Measurements from ENCODE around the gene HOTAIR.
A peak's percentile ranks its signal among the peaks of the same experiment; 100 is the strongest.

The HOTAIR gene

GRCh38 chr12:53984901-53985691, 10.3 kb upstream of the HOTAIR start, which contains the start of gene HOXC10:
TSS of gene HOXC10 (plus strand) at chr12:53985146. CDS start at chr12:53985260, 114 bp downstream.
- DNase-seq, result peak; percentile 54

GRCh38 chr12:53983950-53984572, 9.3 kb upstream of the HOTAIR start:
- no peak for DNase-seq

DNA sequence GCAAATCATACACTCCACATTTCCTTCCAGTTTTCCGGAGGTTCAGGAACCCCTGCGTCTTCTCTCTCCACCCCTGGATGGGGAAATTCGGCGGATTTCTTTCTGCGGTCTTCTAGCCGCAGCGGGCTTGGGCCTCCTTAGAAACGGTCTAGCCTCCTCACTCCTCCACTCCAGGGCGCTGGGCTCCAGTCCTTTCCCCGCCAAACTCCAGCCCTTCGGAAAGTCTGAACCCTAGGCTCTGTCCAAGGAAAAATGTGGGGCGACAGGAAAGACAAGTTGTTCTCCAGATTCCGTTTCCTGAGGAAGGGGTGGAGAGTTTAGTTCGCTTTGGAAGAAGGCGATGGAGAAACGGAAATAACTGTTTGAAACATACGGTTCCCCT, 8.8 kb upstream of the HOTAIR start:
- DNase-seq, result no peak

GRCh38 chr12:53982648-53983567, 8.2 kb upstream of the HOTAIR start:
- no peak for DNase-seq

DNA sequence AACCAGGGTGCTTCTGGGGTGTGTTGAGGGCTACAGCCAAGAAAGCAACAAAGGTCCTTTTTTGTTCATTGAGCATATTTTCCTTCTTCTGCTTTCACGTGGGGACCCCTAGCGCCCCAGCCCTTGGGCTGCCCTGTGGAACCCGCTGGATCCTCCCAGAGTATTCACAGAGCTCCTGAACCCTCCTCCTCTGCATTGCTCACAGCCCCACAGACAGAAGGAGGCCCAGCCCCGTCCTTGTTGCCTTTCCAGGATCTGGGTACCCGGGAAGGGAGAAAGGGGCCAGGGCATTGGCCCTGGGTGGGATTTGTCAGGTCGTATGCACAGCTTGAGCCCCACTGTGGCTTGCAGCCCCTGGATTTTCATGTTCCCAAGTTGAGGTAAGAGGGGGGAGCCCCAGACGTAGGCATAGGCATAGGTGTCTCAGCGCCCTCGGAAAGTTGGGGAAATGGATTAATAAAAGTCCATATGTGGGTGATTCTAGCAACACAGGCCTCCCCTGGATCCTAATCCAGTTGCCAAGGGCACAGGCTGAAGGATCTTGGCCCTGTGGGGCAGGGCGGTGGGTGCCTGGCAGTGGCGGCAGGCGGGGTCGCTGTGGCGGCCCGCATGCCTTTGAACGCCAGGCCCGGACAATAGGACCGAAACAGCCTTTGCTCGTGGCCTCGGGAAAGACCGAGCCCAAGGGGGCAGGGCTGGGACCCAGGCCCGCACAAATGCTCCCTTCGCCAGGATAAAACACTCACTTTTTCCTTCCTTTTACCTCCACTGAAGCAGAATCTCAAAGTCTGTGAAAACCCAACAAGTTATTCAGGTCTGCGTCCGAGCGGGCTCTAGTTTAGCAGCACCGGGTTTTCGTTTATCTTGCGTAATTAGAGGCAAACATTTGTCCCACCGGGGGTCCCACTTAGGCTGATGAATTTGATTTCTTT, 7.1 kb upstream of the HOTAIR start:
- DNase-seq, result no peak

DNA sequence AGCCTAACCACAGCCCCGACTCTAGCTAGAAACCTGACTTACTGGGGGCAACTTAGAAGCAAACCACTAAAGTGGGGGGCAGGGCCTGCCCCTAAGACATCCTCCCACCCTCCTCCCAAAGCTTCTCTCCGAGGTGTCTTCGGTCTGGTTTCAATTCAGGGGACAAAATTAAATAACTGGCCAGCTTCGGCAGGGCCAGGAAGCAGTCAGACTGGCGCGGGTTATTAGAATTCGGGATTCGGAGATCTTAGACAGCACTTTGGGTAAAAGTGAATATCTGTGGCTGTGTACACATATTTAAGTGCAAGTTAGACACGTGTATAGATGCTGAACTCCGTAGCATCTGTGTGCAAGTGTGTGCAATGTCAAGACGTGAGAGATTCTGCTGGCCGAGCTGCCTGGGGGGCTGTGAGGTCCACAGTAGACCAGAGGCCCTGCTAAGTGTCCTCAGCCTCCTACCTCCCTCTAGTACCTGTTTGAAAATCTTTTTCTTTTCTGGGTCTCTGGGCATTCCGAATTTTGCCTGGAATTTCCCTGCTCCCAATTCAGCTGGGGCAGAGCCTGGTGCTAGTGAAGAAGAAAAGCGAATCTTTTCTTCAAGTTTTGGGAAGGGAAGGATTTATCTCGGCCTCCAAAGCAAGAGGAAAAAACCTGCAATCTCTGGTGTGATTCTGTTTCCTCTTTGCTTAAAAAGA, 6.2 kb upstream of the HOTAIR start:
- no peak for DNase-seq

DNA sequence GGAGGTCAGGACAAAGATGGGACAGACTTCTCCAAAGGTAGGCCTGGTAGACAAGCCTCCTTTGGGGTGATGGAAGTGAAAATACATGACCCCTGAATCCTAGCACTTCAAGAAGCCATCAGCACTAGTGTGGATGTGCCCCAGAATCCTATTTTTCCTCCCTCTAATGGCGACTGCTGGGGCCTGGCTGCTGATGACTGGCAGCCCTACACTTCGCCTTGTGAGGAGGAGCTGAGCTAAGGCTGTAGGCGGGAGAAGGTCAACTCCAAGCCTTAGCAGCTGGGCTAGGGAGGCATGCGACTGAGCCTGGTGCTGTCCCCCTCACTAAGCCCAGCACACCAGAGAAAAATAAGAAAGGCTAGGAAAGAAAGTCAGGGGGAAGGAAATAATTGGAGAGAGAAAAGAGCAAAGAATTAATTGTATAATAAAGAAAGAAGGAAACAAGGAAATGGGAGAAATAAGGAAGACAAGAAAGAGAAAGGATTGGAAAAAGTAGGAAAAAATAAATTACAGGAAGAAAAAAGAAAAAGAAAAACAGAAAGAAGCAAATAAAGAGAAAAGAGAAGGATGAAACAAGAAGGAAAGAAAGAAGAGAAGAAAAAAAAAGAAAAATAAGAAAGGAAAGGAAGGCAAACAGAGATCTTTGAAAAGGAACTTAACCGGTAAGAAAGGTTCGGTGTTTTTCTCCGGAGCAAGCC, 5.5 kb upstream of the HOTAIR start:
- DNase-seq, result no peak

DNA sequence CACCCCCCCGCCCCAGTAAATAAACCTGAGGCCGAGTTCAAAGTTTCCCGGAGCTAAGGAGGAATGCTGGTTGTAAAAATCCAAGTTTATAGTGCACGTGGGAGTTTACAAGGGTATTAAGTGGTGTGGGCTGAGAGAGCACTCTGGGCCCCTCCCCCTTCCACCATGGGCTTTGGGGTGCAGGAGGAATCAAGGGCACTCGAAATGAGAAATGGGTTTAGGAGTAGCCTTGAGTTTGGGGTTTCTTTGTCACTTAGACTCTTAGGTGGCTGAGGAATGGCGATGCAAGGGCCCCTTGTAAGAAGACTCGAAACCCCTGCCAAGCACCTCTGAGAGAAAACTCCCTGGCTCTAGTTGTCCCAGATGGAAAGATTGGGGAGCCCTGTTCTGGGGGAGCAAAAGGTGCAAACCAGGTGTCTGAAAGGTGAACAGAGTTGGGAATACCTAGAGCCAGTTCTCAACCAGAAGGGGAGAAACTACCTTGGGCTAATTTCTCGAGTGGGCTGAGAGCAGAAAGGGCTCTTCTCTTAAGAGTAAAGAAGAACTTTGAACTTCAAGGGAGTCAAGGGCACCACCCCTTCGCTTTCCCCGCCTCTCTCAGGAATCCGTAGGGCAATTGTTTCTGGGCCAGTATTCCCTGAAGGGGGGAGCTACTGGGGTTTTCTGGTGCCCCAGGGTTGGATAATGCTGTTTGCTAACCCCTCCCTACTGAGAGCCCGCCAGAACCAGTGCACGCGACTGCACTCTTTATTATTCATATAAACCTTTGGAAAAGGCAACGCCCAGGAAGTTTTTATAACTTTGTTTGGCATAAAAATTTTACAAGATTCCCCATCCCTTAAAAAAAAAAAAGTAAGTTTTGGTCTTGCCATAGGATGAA, 4.0 kb upstream of the HOTAIR start:
- DNase-seq, result no peak

GRCh38 chr12:53977596-53978445, 3.1 kb upstream of the HOTAIR start:
- DNase-seq, result no peak

DNA sequence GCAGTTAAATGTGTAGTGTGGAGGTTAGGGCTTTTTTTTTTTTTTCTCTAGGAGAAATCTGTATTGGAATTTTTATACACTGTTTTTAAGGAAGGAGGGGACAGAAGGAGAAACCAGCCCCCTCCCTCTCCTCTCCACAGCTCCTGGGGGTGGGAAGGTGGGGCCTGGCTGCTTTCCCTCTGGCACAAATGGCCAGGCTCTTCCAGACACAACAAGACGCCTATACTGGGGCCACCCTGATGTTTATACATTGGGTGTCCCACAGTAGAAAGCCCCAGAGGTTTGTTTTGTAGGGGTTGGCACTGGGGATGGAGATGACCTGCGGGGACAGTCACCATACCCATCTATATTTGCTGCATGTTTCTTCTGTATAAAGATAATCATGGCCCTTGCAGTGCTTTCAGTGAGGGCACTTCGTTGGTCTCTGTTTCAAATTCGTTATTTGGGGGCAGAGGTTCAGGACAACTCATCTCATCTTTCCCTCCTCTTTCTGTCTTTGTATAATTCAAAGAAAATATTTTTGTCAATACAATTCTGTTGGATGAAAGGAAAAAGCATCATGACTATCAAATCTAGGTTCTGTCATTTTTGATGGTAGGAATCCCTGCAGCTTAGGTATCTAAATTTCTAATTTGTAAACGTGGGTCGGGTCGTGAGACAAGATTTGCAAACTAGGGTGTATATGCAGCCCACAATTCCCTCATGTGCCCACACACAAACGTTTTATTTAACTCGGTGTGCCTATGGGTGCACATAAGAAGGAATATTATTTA, 2.3 kb upstream of the HOTAIR start:
- no peak for DNase-seq

DNA sequence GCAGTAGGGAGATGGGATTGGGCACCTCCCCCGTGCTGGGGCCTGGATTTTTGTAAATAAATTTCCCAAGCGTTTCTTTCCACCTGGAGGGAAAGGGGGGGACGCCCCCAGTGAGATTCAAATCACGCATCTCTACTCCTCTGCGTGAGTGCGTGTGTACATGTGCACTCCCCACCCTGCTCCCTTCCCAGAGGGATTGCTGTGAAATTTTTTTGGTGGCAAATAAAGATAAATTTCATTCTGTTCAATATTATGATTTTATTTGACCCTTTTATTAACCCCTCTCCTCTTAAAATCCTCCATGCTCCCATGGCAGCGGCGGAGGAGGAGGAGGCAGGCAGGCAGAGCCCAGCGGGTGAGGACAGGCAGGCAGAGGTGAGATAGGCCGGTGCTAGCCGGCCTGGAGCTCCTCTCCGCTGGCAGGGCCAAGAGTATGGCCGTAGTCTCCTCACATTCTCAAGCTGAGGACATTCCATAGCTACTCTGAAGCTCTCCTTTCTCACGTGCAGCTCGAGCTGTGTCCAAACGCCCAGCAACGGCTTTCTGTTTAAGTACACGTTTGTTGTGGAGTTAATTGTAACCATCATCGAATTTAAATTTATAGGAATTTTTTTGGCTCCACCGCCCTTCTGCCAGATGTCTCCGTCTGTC, 1.5 kb upstream of the HOTAIR start:
- DNase-seq, result no peak

GRCh38 chr12:53975479-53976152, 862 bp upstream of the HOTAIR start:
- no peak for DNase-seq

DNA sequence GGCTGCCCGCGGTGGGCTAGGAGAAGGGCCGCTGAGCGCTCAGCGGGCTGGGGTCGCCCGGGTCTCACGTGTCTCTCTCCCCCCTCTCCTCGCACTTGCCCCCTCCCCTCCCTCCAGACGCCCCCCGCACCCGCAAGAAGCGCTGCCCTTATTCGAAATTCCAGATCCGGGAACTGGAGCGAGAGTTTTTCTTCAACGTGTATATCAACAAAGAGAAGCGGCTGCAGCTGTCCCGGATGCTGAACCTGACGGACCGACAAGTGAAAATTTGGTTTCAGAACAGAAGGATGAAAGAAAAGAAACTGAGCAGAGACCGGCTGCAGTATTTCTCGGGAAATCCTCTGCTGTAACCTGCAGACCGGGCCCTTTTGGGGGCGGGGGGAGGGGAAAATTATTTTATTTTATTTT, 314 bp upstream of the HOTAIR start:
- no peak for DNase-seq

GRCh38 chr12:53973236-53974042, 1.3 kb downstream of the HOTAIR start:
- no peak for DNase-seq

- no peak for DNase-seq
These were observed 2.0 kb downstream of the HOTAIR start, which contains the start of gene HOXC11 for GRCh38 chr12:53972722-53973235. TSS of gene HOXC11 (plus strand) at chr12:53973126. CDS start at chr12:53973242, 116 bp downstream.
